Measurements from ENCODE around the gene POLR2L.
A peak's percentile ranks its signal among the peaks of the same experiment; 100 is the strongest.

Gene POLR2L

GRCh38 chr11:842370-843002, at the start of gene POLR2L, which contains the start of gene TSPAN4:
TSS of gene POLR2L (minus strand) at chr11:842529. CDS start at chr11:842508, 21 bp downstream.
TSS of gene TSPAN4 (plus strand) at chr11:842852. CDS start at chr11:850305, 7,453 bp downstream.
- DNase-seq: peak; percentile 90

- DNase-seq: no peak
Measured at GRCh38 chr11:890794-891540, 48.6 kb upstream of the POLR2L start.

GRCh38 chr11:889687-890475, 47.6 kb upstream of the POLR2L start:
- DNase-seq: no peak

- DNase-seq: no peak
Measured at GRCh38 chr11:889257-889656, 46.9 kb upstream of the POLR2L start.

- DNase-seq: no peak
Measured at GRCh38 chr11:888310-889212, 46.2 kb upstream of the POLR2L start.

GRCh38 chr11:887589-887988, 45.3 kb upstream of the POLR2L start:
- no peak for DNase-seq

GRCh38 chr11:886568-886967, 44.2 kb upstream of the POLR2L start:
- DNase-seq: no peak

- DNase-seq: no peak
Measured at GRCh38 chr11:884578-885070, 42.3 kb upstream of the POLR2L start.

GRCh38 chr11:883527-883926, 41.2 kb upstream of the POLR2L start:
- no peak for DNase-seq

- DNase-seq: no peak
Measured at GRCh38 chr11:882596-882995, 40.3 kb upstream of the POLR2L start.

GRCh38 chr11:880447-880846, 38.1 kb upstream of the POLR2L start:
- DNase-seq: no peak

- DNase-seq: peak; percentile 16
Measured at GRCh38 chr11:877565-877964, 35.2 kb upstream of the POLR2L start.

- no peak for DNase-seq
Measured at GRCh38 chr11:876545-876944, 34.2 kb upstream of the POLR2L start.

- DNase-seq: no peak
Measured at GRCh38 chr11:875769-876301, 33.5 kb upstream of the POLR2L start.

- DNase-seq: no peak
Measured at GRCh38 chr11:875203-875602, 32.9 kb upstream of the POLR2L start.

- no peak for DNase-seq
Measured at GRCh38 chr11:873706-874105, 31.4 kb upstream of the POLR2L start.

- no peak for DNase-seq
Measured at GRCh38 chr11:872799-873198, 30.5 kb upstream of the POLR2L start.

GRCh38 chr11:871472-871871, 29.1 kb upstream of the POLR2L start:
- no peak for DNase-seq

- DNase-seq: no peak
Measured at GRCh38 chr11:870418-870817, 28.1 kb upstream of the POLR2L start.

- DNase-seq: no peak
Measured at GRCh38 chr11:870127-870413, 27.7 kb upstream of the POLR2L start.

- DNase-seq: no peak
Measured at GRCh38 chr11:869399-870126, 27.2 kb upstream of the POLR2L start.

GRCh38 chr11:868802-869201, 26.5 kb upstream of the POLR2L start:
- no peak for DNase-seq
